CD14-positive monocyte (primary cell): ENCODE results near the gene RAB11FIP3. TPM values are rescaled to one million over a fixed set of nuclear protein-coding genes. Genes with fewer than 3 reads are reported as not detected.
A peak's percentile ranks its signal among the peaks of the same experiment; 100 is the strongest.

Experiments used
- DNase-seq, 3 donors: peaks; one replicate each; pipeline ENCODE4 v3.0.0-alpha.2; 2011 to 2022
- H2AFZ ChIP-seq: 2 replicates; pipeline ENCODE4 v1.6.0; 2012; ENCODE audit warnings: mild to moderate bottlenecking, low read depth, low read length, inconsistent platforms; ENCODE audit not compliant: insufficient read depth, poor library complexity, severe bottlenecking
- H3K27ac ChIP-seq, 2 donors: 1 replicate in 1 of 2; 2 replicates in 1 of 2; pipeline ENCODE4 v1.5.1; 2012 to 2013; ENCODE audit warnings: low read length in 2 of 2, control low read depth in 1 of 2, inconsistent platforms in 1 of 2, low read depth in 1 of 2, mild to moderate bottlenecking in 1 of 2
- H3K27me3 ChIP-seq, 2 donors: one replicate each; pipeline versions ENCODE4 v1.6.0 to v1.6.1; 2011 to 2013; ENCODE audit warnings: low read length in 2 of 2; ENCODE audit not compliant: control insufficient read depth in 2 of 2, insufficient read depth in 2 of 2
- H3K36me3 ChIP-seq, 2 donors: replicated peaks in 1 of 2; 1 replicate in 1 of 2; 2 replicates in 1 of 2; pipeline versions ENCODE4 v1.5.1 to v1.6.1; 2012 to 2013; ENCODE audit warnings: low read length in 2 of 2, control low read depth in 1 of 2, inconsistent platforms in 1 of 2, mild to moderate bottlenecking in 1 of 2; ENCODE audit not compliant: insufficient read depth in 2 of 2, control insufficient read depth in 1 of 2
- H3K4me1 ChIP-seq, 2 donors: 1 replicate in 1 of 2; 2 replicates in 1 of 2; pipeline versions ENCODE4 v1.5.1 to v1.6.1; 2012 to 2013; ENCODE audit warnings: low read length in 2 of 2, control low read depth in 1 of 2, inconsistent platforms in 1 of 2, mild to moderate bottlenecking in 1 of 2, moderate library complexity in 1 of 2; ENCODE audit not compliant: insufficient read depth in 2 of 2, control insufficient read depth in 1 of 2
- H3K4me2 ChIP-seq: replicated peaks from 2 replicates; pipeline ENCODE3; 2012; ENCODE audit warnings: low read length, moderate library complexity, mild to moderate bottlenecking; ENCODE audit not compliant: poor library complexity, severe bottlenecking; ENCODE audit errors: extremely low read depth
- H3K4me3 ChIP-seq, 3 experiments: fragments of 200-600 bp in 1 of 3; sonication (generic) in 1 of 3; replicated peaks in 1 of 3; 1 replicate in 2 of 3; 2 replicates in 1 of 3; pipeline ENCODE4 v1.5.1; 2011 to 2013; ENCODE audit warnings: low read length in 3 of 3, mild to moderate bottlenecking in 3 of 3, control low read depth in 2 of 3, low read depth in 2 of 3, inconsistent platforms in 1 of 3, moderate library complexity in 1 of 3
- H3K79me2 ChIP-seq: 2 replicates; pipeline ENCODE4 v1.6.0; 2012; ENCODE audit warnings: mild to moderate bottlenecking, control low read depth, inconsistent platforms, low read length, moderate library complexity; ENCODE audit not compliant: insufficient read depth
- H3K9ac ChIP-seq: 2 replicates; pipeline ENCODE4 v1.6.0; 2017; ENCODE audit warnings: low read length, mild to moderate bottlenecking; ENCODE audit not compliant: insufficient read depth, poor library complexity, severe bottlenecking
- H3K9me3 ChIP-seq, 2 donors: replicated peaks in 1 of 2; 1 replicate in 1 of 2; 2 replicates in 1 of 2; pipeline versions ENCODE4 v1.5.1 to v1.6.1; 2012 to 2013; ENCODE audit warnings: low read length in 2 of 2, control low read depth in 1 of 2; ENCODE audit not compliant: control insufficient read depth in 1 of 2, insufficient read depth in 1 of 2
- H4K20me1 ChIP-seq: 2 replicates; pipeline ENCODE4 v1.6.0; 2012; ENCODE audit warnings: mild to moderate bottlenecking, low read length, control low read depth, moderate library complexity; ENCODE audit not compliant: insufficient read depth
- H3K27ac Mint-ChIP-seq, 7 donors: one replicate each; pipeline ENCODE4 v1.8.0; 2020; ENCODE audit warnings: mild to moderate bottlenecking in 7 of 7, mixed read lengths in 7 of 7, moderate library complexity in 6 of 7, inconsistent platforms in 2 of 7
- H3K27me3 Mint-ChIP-seq, 3 donors: one replicate each; pipeline ENCODE4 v1.8.0; 2021 to 2022; ENCODE audit warnings: low read depth in 3 of 3, mild to moderate bottlenecking in 3 of 3, mixed read lengths in 3 of 3, moderate library complexity in 3 of 3, inconsistent platforms in 1 of 3
- H3K36me3 Mint-ChIP-seq, 2 donors: one replicate each; pipeline ENCODE4 v1.8.0; 2020; ENCODE audit warnings: mixed read lengths in 2 of 2, inconsistent platforms in 1 of 2, mild to moderate bottlenecking in 1 of 2
- H3K4me1 Mint-ChIP-seq: one replicate; pipeline ENCODE4 v1.8.0; 2020; ENCODE audit warnings: mild to moderate bottlenecking, mixed read lengths
- H3K4me3 Mint-ChIP-seq, 2 donors: one replicate each; pipeline ENCODE4 v1.8.0; 2020; ENCODE audit warnings: mild to moderate bottlenecking in 2 of 2, mixed read lengths in 2 of 2, moderate library complexity in 1 of 2
- H3K9me3 Mint-ChIP-seq, 7 donors: one replicate each; pipeline ENCODE4 v1.8.0; 2020 to 2022; ENCODE audit warnings: mixed read lengths in 7 of 7, mild to moderate bottlenecking in 6 of 7, moderate library complexity in 6 of 7, inconsistent platforms in 2 of 7
- WGBS: methylation state at CpG from one replicate; pipeline ENCODE4 v1.1.5; 2013; ENCODE audit warnings: missing lambda C conversion rate; ENCODE audit not compliant: insufficient coverage; 5-methylcytosine and 5-hydroxymethylcytosine counted together
- intact Hi-C, 2 donors: fragments of 100-400 bp; cut with micrococcal nuclease; formaldehyde crosslinking; loops; one replicate each; pipeline versions ENCODE4 v1.15.0 to v1.15.1; 2023
- polyA plus RNA-seq, 3 donors: library from polyadenylated mRNA; depleted of rRNA in 1 of 3; unstranded in 2 of 3; stranded (reverse) in 1 of 3; fragments of 300-500 nt in 2 of 3; fragments of >200 nt in 1 of 3; fragmentation: Illumina TruSeq in 2 of 3; gene quantifications; 1 replicate in 2 of 3; 2 replicates in 1 of 3; pipeline ENCODE4 v1.2.3, GENCODE V29; 2012 to 2021
- TF ChIP-seq, protein P1 (sequence below): fragments of 200-600 bp; IDR thresholded peaks from one replicate; pipeline ENCODE4 v1.8.0; 2022; ENCODE audit warnings: antibody characterized with exemption, mild to moderate bottlenecking

Gene RAB11FIP3
- polyA plus RNA-seq, 3 donors, result 0.37 to 7.5 (median 0.49) TPM

GRCh38 chr16:401468-402348 is 23.7 kb upstream of the RAB11FIP3 start, which contains the start of gene DECR2:
TSS of gene DECR2 (plus strand) at chr16:401885. CDS start at chr16:401964, 79 bp downstream.
- peaks cover 25 to 32% of the 10 kb centered on the region in 2 donors for H3K4me1 ChIP-seq
- peak within 1 kb of the TSS; percentile 78 to 85 for H3K27ac ChIP-seq
- Mint-ChIP-seq H3K27me3 (peaks cover under 1% of the 10 kb centered on the region in 3 donors), H3K4me1 (peaks cover 24% of the 10 kb centered on the region), H3K4me3 (peak within 1 kb of the TSS; percentile 93 to 97), H3K36me3 (peaks cover 0 to 6% of the 10 kb centered on the region in 2 donors), H3K9me3 (no peaks in the 10 kb centered on the region), H3K27ac (peak within 1 kb of the TSS; percentile 90 to 98 (median 97))
- H3K36me3 ChIP-seq, result no peaks in the 10 kb centered on the region
- under 1% methylated on average over 82 of the region's 91 CpGs for WGBS
- no peaks in the 10 kb centered on the region for H3K27me3 ChIP-seq
- no peaks in the 10 kb centered on the region for H4K20me1 ChIP-seq
- H3K9me3 ChIP-seq, result no peaks in the 10 kb centered on the region
- peak; percentile 81 to 88 (median 83) for DNase-seq
- peak within 1 kb of the TSS; percentile 90 for H2AFZ ChIP-seq
- peak within 1 kb of the TSS; percentile 86 to 97 (median 92) for H3K4me3 ChIP-seq
- TF ChIP-seq, protein P1, sequence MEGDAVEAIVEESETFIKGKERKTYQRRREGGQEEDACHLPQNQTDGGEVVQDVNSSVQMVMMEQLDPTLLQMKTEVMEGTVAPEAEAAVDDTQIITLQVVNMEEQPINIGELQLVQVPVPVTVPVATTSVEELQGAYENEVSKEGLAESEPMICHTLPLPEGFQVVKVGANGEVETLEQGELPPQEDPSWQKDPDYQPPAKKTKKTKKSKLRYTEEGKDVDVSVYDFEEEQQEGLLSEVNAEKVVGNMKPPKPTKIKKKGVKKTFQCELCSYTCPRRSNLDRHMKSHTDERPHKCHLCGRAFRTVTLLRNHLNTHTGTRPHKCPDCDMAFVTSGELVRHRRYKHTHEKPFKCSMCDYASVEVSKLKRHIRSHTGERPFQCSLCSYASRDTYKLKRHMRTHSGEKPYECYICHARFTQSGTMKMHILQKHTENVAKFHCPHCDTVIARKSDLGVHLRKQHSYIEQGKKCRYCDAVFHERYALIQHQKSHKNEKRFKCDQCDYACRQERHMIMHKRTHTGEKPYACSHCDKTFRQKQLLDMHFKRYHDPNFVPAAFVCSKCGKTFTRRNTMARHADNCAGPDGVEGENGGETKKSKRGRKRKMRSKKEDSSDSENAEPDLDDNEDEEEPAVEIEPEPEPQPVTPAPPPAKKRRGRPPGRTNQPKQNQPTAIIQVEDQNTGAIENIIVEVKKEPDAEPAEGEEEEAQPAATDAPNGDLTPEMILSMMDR, result peak; percentile 59
- peaks cover 4% of the 10 kb centered on the region for H3K79me2 ChIP-seq
- intact Hi-C loops, result loop anchor here in 1 of 2 donors (5.0 kb wide), 1 partner anchor 126 kb away; the partner anchor contains the start of gene CAPN15
- H3K4me2 ChIP-seq, result peak within 1 kb of the TSS; percentile 78
- peak within 1 kb of the TSS; percentile 81 for H3K9ac ChIP-seq

- Mint-ChIP-seq H3K4me3 (no peak overlapping the region), H3K9me3 (no peaks in the 10 kb centered on the region), H3K4me1 (peaks cover 13% of the 10 kb centered on the region), H3K27me3 (no peaks in the 10 kb centered on the region), H3K36me3 (no peaks in the 10 kb centered on the region), H3K27ac (no peak overlapping the region)
- TF ChIP-seq, protein P1, result no peak
- DNase-seq, result no peak
- Histone ChIP-seq H3K4me2 (no peak overlapping the region), H3K27me3 (no peaks in the 10 kb centered on the region), H3K27ac (no peak overlapping the region), H3K36me3 (no peaks in the 10 kb centered on the region), H3K79me2 (peaks cover 4% of the 10 kb centered on the region), H3K9me3 (no peaks in the 10 kb centered on the region), H4K20me1 (no peaks in the 10 kb centered on the region), H2AFZ (no peak overlapping the region), H3K9ac (no peak overlapping the region), H3K4me3 (no peak overlapping the region), H3K4me1 (peaks cover 11 to 15% of the 10 kb centered on the region in 2 donors)
- intact Hi-C loops, result loop anchor here in 1 of 2 donors (5.0 kb wide), 1 partner anchor 122 kb away; the partner anchor contains the start of gene CAPN15
- WGBS, result 97% methylated on average over 8 of the region's 12 CpGs
Observed at GRCh38 chr16:404971-405486, 20.4 kb upstream of the RAB11FIP3 start.
